Measurements from ENCODE around the gene POLR2H.
A peak's percentile ranks its signal among the peaks of the same experiment; 100 is the strongest.

The POLR2H gene

DNA sequence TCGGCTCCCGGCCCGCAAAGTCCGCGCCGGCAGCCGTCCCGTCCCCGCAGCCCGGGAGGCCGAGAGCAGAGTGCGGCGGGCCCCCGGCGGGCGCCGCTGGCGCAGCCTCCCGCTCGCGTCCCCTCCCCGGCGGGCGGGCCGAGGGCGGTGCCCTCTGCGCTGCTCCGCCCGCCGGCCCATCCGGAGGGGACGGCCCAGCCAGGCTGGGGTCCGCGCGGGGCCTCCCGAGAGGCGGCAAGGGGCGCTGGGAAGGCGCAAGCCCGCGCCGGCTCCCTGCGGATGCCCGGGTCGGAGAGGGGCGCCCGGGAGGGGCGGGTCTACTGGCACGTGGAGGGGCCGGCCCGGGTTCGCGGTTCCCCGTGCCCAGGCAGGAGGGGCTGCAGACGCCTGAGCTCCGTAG lies at the start of gene POLR2H, which contains the start of gene CLCN2:
Gene POLR2H, plus strand, starts transcription at position 179 of the 400 bp plus-strand sequence. CDS start 1,783 bp downstream, outside the sequence.
Gene CLCN2, minus strand, starts transcription at position 74 of the 400 bp plus-strand sequence. CDS start 126 bp downstream, outside the sequence.
- peak; percentile 77 for DNase-seq (ENCODE audit: low spot score)

DNA sequence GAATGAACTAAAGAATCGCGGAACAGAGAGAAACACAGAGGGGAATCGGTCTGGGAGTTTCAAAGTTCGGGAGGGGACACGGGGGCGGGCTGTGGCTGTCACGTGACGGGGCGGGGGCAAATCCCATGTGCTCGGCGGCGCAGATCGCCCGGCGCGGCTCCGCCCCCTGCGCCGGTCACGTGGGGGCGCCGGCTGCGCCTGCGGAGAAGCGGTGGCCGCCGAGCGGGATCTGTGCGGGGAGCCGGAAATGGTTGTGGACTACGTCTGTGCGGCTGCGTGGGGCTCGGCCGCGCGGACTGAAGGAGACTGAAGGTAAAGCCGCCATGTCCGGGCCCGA lies 47.2 kb upstream of the POLR2H start, which contains the start of gene EIF4G1:
Gene EIF4G1, plus strand, starts transcription at position 244 of the 337 bp plus-strand sequence. CDS start 1,191 bp downstream, outside the sequence.
- DNase-seq (ENCODE audit: low spot score) = peak; percentile 94

DNA sequence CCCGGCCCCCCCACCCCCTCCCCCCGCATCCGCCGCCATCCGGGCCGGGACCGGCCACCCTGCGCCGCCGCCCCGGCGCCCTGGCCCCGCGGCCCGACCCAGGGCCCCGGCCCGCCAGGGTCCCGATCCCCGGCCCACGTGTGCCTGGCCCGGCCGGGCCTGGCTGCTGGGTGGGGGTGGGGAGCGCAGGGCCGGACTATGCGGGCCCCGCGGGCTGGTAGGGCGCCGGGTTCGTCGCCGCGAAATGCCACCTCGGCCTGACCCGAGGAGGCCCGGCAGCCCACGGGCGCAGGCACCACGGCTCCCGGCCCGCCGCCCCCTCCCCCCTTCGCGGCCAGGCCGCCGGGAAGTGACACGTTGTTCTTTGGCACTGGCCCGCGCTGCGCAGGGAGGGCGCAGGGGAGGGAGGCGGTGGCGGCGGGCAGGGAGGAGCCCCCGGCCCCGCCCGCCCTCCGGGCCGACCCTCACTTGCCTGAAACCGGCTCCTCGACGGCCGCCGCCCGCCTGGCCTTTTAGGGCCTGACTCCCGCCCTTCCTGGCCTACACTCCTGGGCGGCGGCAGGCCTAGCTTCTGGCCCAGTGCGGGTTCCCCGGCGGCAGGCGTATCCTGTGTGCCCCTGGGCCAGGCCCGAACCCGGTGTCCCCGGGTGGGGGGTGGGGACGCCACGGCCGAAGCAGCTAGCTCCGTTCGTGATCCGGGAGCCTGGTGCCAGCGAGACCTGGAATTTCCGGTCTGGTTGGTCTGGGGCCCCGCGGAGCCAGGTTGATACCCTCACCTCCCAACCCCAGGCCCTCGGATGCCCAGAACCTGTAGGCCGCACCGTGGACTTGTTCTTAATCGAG lies 46.6 kb upstream of the POLR2H start:
- no peak for DNase-seq (ENCODE audit: low spot score)

DNA sequence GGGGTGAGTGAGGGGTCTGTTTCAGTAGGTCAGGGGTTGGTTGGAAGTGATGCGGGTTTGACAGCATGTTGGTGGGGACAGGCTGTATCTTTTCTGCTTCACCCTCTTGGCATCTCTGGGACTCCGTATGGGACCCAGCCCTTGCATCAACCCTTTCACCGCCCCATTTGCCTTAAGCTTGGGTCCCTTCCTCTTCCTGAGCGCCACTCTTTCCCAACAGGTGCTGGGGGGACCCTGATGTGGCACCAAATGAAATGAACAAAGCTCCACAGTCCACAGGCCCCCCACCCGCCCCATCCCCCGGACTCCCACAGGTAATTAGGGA lies 46.0 kb upstream of the POLR2H start:
- no peak for DNase-seq (ENCODE audit: low spot score)

DNA sequence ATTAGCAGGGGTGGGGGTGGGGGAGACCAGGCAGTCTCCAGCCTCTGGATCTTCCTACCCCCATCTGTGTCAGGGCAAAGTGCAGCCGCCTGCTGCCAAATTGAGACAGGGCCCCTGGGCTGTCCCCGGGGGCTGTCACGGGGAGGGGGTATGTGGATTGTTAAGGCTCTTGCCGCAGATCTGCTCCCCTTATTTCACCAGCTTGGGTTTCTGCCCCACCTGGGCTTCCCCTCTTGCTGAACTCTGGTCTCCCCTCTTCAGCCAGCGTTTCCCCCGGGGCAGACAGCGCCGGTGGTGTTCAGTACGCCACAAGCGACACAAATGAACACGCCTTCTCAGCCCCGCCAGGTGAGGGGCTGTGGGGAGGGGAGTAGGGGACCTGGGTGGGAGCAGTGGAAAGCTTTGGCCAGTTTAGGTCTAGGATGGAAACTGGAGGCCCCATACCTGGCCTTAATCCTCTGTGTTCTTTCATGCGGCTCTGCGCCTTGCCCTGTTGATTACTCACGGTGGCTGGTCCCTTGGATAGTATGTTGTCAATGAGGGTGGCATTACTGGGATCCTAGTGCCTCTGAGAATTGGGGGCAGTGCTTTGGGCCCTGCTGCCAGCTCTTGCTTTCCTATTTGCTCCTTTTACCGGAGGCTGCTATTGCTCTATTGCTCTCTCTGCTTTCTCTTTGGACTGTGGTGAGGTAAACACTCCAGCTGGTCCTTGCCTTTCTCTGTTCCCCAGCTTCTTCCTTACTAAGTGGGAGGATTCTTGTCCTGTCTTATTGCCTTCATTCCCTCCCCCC lies 45.4 kb upstream of the POLR2H start:
- DNase-seq (ENCODE audit: low spot score) = no peak

DNA sequence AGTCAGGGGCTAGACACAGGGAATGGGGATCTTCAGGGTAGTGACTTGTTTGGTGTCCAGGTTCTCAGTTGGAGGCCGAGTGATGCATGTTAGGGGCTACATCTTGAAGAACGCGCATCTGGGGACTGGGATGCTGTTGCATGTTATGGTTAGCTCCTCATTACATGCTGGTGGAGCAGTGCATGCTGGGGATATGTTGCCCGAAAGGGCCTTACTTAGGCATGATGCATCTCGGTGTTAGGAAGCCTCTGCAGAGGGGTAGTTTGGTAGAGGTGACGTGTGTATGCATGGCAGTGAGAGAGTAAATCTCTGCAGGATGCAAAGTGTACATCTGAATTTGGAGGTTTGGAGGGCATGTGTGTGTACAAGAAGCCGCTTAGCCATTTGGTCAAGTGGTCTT lies 44.7 kb upstream of the POLR2H start:
- DNase-seq (ENCODE audit: low spot score) = no peak

DNA sequence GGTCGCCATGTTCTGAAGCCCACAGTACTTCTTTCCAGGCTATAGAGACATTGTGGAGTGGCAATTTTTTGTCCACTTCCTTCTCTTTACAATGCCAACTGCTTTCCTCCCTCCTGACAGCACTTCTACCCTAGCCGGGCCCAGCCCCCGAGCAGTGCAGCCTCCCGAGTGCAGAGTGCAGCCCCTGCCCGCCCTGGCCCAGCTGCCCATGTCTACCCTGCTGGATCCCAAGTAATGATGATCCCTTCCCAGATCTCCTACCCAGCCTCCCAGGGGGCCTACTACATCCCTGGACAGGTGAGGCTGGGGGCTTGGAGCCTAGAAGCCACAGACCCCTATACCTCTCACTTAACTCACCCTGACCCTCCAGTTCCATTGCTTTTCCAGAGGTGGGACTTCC lies 44.3 kb upstream of the POLR2H start:
- DNase-seq (ENCODE audit: low spot score) = no peak

DNA sequence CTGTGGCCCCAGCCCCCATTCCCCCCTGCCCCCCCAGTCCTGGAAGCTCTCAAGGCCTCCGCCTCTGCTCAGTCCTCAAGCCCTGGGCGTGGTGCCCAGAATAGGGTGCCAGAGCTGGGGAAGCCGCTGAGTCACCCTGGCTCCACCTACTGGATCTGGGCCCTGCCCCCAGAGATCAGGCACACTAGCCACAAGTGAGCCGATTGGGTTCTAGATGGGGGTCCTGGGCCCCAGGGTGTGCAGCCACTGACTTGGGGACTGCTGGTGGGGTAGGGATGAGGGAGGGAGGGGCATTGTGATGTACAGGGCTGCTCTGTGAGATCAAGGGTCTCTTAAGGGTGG lies 41.4 kb upstream of the POLR2H start:
- DNase-seq (ENCODE audit: low spot score) = no peak

DNA sequence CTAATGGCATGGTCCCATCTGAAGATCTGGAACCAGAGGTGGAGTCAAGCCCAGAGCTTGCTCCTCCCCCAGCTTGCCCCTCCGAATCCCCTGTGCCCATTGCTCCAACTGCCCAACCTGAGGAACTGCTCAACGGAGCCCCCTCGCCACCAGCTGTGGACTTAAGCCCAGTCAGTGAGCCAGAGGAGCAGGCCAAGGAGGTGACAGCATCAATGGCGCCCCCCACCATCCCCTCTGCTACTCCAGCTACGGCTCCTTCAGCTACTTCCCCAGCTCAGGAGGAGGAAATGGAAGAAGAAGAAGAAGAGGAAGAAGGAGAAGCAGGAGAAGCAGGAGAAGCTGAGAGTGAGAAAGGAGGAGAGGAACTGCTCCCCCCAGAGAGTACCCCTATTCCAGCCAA lies 39.8 kb upstream of the POLR2H start:
- no peak for DNase-seq (ENCODE audit: low spot score)

DNA sequence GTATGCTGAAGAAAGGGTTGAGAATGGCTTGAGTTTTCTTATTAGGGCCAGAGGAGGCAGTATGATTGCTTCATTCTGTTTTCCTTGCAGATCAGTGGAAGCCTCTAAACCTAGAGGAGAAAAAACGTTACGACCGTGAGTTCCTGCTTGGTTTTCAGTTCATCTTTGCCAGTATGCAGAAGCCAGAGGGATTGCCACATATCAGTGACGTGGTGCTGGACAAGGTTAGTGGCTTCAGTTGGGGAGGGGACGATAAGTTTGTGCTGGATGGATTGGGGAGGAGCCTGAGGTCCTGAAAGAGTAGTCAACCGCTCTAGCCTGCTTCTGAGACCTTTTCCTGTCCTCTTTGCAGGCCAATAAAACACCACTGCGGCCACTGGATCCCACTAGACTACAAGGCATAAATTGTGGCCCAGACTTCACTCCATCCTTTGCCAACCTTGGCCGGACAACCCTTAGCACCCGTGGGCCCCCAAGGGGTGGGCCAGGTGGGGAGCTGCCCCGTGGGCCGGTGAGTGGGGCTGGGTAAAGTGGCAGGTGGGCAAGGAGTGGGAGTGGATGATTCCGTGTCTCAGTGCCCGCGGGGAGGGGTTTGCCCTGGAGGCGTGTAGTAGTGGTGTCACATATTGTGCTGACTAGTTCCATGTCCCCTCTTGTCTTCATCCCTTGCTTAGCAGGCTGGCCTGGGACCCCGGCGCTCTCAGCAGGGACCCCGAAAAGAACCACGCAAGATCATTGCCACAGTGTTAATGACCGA lies 38.6 kb upstream of the POLR2H start:
- no peak for DNase-seq (ENCODE audit: low spot score)

DNA sequence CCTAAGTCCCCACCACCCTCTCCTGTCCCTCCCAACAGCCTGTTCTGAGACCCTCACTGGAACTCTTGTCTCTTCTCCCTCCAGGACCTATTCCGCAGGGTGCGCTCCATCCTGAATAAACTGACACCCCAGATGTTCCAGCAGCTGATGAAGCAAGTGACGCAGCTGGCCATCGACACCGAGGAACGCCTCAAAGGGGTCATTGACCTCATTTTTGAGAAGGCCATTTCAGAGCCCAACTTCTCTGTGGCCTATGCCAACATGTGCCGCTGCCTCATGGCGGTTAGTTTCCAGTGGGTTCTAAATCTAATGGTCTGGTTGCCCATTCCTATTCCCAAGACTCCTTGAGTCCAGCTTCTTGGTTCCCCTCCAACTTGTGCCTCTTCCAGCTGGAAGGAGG lies 37.8 kb upstream of the POLR2H start:
- no peak for DNase-seq (ENCODE audit: low spot score)

DNA sequence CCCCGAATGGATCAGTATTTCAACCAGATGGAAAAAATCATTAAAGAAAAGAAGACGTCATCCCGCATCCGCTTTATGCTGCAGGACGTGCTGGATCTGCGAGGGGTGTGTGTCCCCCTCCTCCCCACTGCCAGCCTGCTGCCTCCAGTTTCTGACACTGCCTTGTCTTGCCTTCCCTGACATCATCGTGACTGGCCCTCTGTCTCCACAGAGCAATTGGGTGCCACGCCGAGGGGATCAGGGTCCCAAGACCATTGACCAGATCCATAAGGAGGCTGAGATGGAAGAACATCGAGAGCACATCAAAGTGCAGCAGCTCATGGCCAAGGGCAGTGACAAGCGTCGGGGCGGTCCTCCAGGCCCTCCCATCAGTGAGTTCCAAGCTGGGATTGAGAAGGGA lies 36.2 kb upstream of the POLR2H start:
- no peak for DNase-seq (ENCODE audit: low spot score)

DNA sequence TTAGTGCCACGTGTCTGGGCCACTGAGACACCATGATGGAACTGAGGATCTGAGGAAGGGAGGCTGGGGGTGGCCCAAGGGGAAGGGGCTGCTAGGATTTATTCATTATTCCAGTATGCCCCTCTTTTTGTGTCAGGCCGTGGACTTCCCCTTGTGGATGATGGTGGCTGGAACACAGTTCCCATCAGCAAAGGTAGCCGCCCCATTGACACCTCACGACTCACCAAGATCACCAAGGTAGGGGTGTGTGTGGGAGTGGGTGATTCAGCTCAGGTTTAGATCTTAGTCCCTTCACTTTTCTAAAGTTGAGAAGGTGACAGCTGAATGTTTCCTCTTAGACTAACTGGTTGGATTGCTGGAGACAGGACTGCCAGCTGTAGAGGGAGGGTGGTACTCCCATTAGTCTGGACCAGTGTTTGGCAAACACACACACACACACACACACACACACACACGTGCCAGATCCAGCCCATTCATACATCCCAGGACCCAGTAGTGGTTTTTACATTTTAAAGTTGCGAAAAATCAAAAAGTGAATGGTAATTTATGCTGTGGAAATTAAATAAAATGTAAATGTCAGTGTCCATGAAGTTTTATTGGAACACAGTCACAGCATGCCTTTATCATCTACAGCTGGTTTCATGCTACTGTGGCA lies 35.7 kb upstream of the POLR2H start:
- no peak for DNase-seq (ENCODE audit: low spot score)

DNA sequence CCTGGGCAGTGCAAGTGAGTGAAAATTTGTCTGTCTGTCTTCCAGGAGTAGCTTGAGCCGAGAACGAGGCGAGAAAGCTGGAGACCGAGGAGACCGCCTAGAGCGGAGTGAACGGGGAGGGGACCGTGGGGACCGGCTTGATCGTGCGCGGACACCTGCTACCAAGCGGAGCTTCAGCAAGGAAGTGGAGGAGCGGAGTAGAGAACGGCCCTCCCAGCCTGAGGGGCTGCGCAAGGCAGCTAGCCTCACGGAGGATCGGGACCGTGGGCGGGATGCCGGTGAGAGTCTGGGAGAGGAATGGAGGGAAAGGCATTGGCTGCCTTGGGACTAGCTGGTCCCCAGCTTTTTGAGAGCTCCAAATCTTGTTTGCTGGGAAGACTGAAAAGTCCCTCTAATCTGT lies 34.3 kb upstream of the POLR2H start:
- DNase-seq (ENCODE audit: low spot score) = no peak

DNA sequence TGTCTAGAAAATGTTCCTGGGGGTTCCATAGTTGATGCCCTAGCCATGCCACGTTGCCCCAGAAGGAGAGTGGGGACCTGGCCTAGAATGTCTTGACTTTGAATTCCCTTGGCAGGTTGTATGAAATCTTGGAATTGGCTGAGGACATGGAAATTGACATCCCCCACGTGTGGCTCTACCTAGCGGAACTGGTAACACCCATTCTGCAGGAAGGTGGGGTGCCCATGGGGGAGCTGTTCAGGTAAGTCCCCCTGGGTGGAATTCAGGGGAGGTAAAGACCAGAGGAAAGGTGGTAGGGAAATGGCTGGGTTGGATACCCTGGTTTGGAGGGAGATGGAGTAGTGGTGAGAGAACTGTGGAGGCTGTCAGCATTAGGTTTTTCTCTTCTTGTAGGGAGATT lies 33.0 kb upstream of the POLR2H start:
- DNase-seq (ENCODE audit: low spot score) = no peak

DNA sequence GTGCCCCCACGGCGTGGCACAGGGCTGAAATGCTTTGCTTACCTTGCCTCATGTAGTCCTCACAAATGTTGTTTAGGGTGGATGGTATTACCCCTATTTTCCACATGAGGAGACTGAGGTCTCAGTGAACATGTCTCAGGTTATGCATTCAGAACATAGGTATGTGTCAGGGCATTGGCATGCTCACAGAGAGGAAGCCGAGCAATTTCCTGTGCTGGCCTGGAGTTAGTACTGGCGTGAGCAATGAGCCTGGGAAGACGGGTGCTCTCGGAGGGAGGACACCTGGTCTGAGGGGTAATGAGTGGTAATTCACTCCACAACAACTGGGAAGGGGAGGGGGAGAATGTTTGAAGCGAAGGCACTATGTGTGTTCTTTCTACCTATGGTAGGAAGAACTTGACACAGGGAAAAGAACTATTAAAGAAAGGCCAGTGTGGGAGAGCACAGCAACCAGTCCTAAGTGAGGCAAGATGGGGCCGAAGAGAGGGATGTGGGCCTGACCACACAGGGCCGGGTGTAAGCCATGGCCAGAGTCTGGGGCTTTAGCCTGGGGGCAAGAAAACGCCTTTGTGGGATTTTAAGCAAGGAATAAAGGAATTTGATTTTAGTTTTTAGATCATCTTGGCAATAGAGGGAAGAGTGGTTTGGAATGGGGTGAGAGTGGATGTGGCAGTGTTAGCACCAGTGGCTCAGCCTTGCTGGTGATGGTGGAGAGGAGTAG lies 29.0 kb upstream of the POLR2H start:
- DNase-seq (ENCODE audit: low spot score) = no peak

DNA sequence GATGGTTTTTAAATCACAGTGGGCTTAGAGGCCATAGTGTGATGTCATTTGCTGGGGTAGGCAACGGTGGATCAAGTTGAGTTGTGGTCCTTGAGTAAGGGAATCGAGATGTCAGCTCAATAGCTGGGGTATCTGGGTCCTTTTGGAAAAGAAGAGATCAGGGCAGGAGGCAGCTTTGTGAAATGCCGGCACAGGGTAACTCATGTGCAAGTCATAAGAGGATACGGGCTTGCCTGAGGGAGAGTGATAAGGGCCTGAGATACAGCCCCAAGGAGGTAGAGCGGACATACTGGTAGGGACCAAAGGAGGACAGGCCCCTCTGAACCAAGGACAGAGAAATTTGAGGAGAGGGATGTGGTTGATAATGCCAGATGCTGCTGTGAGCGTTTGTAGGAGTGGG lies 28.3 kb upstream of the POLR2H start:
- no peak for DNase-seq (ENCODE audit: low spot score)

DNA sequence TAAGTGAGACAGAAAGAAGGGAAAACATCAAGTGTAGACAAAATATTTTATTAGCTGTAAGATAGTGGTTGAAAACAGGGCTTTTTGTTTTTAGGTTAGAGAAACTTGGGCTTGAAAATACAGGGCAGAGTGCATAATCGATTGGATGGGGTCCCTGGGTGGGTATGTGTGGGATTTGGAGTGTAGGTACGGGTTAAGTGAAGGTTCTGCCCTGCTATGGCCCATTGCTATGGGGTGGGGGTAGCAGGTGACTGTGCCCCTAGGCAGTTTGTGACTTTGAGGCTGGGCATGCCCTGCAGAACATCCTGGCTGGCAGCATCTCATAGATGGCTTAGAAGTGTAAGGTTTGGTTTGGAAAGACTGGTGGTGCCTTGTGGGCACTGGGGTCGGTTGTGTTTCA lies 27.8 kb upstream of the POLR2H start:
- DNase-seq (ENCODE audit: low spot score) = no peak

DNA sequence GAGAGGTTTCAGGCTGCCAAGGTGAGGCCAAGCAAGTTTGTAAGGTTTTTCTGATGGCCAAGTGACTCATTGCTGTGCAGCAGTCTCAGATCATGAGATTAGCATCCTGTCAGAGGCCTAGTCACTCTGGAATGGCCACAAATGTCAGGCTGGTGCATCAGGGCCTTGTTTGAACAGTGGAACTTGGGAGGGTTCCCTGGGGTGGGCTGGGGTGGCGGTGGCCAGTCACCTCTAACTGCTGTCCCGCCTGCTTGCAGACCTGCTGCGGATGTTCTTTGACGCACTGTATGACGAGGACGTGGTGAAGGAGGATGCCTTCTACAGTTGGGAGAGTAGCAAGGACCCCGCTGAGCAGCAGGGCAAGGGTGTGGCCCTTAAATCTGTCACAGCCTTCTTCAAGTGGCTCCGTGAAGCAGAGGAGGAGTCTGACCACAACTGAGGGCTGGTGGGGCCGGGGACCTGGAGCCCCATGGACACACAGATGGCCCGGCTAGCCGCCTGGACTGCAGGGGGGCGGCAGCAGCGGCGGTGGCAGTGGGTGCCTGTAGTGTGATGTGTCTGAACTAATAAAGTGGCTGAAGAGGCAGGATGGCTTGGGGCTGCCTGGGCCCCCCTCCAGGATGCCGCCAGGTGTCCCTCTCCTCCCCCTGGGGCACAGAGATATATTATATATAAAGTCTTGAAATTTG lies 26.9 kb upstream of the POLR2H start:
- DNase-seq (ENCODE audit: low spot score) = no peak

DNA sequence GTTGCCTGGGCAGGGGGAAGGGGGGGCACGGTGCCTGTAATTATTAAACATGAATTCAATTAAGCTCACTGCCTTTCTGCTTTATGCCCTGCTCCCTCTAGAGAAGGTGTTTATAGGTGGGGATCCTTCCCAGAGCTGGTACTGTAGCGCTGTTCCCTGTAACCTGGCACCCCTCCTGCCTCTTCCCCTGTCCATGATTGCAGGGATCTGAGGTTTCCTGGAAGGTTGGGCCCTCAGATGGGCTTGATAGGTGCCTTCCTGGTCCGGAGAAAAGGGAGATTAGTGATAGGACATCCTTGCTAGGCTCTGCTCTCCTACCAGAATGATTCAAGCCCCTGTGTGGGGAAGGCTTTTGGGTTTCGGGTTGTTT lies 26.2 kb upstream of the POLR2H start:
- peak; percentile 52 for DNase-seq (ENCODE audit: low spot score)

Measured in HuH-7 (cell line).